ENCODE measurements around the gene LYZL1. TPM values are rescaled to one million over a fixed set of nuclear protein-coding genes. Genes with fewer than 3 reads are reported as not detected.

LYZL1 gene
- total RNA-seq, 1 experiment from 2014 or later, result not detected

GRCh38 chr10:29302499-29302898 is 13.6 kb downstream of the LYZL1 start:
- Histone ChIP-seq H3K4me1 (ENCODE audit: insufficient read depth, low read length, poor library complexity, severe bottlenecking) (peaks cover 7% of the 10 kb centered on the region), H3K27ac (ENCODE audit: low read depth, low read length, poor library complexity, severe bottlenecking) (no peak overlapping the region), H3K27me3 (replicated peaks; ENCODE audit: insufficient read depth, low read depth, low read length, poor library complexity) (no peaks in the 10 kb centered on the region), H3K4me3 (ENCODE audit: low read depth, low read length, poor library complexity, severe bottlenecking) (no peak overlapping the region), H3K36me3 (ENCODE audit: insufficient read depth, low read length, poor library complexity, severe bottlenecking) (no peaks in the 10 kb centered on the region), H3K9me3 (ENCODE audit: low read depth, low read length, poor library complexity, severe bottlenecking) (peaks cover 16% of the 10 kb centered on the region)
- no peak for DNase-seq (ENCODE audit: low spot score)
- CTCF ChIA-PET, result no interaction called here
- TF ChIP-seq EZH2 (IDR thresholded peaks at IDR 0.05; ENCODE audit: borderline replicate concordance, low read depth, low read length, poor library complexity, severe bottlenecking) (no peak), CTCF (conservative IDR thresholded peaks at IDR 0.05; ENCODE audit: low read depth, low read length) (no peak)
- POLR2A ChIA-PET (ENCODE audit: low non-redundant PET), result no interaction called here
- BruUV-seq (replicated peaks), result no TSS peak
- intact Hi-C loops (cut with micrococcal nuclease; ENCODE audit: unreplicated experiment), result loop anchor here (5.0 to 10.0 kb wide), 2 partner anchors 238 to 310 kb away; no protein-coding TSS in a partner anchor

GRCh38 chr10:29304264-29304994 is 15.6 kb downstream of the LYZL1 start:
- TF ChIP-seq EZH2 (IDR thresholded peaks at IDR 0.05; ENCODE audit: borderline replicate concordance, low read depth, low read length, poor library complexity, severe bottlenecking), result no peak
- peak; percentile 86 for TF ChIP-seq CTCF (conservative IDR thresholded peaks at IDR 0.05; ENCODE audit: low read depth, low read length)
- CTCF ChIA-PET, result interaction anchor here (0.6 to 1.3 kb wide), 11 partner anchors 9 to 677 kb away, joined by 3 to 22 read pairs (median 3); partner anchors contain the start of gene BAMBI
- no peak overlapping the region for H3K4me3 ChIP-seq (ENCODE audit: low read depth, low read length, poor library complexity, severe bottlenecking)
- intact Hi-C loops (cut with micrococcal nuclease; ENCODE audit: unreplicated experiment), result loop anchor here (1.0 to 10.0 kb wide), 6 partner anchors 64 to 676 kb away; no protein-coding TSS in a partner anchor
- H3K9me3 ChIP-seq (ENCODE audit: low read depth, low read length, poor library complexity, severe bottlenecking), result peaks cover under 1% of the 10 kb centered on the region
- H3K27ac ChIP-seq (ENCODE audit: low read depth, low read length, poor library complexity, severe bottlenecking), result no peak overlapping the region
- H3K36me3 ChIP-seq (ENCODE audit: insufficient read depth, low read length, poor library complexity, severe bottlenecking), result no peaks in the 10 kb centered on the region
- BruUV-seq (replicated peaks), result no TSS peak
- peaks cover 7% of the 10 kb centered on the region for H3K4me1 ChIP-seq (ENCODE audit: insufficient read depth, low read length, poor library complexity, severe bottlenecking)
- H3K27me3 ChIP-seq (replicated peaks; ENCODE audit: insufficient read depth, low read depth, low read length, poor library complexity), result no peaks in the 10 kb centered on the region
- POLR2A ChIA-PET (ENCODE audit: low non-redundant PET), result no interaction called here
- peak; percentile 87 for DNase-seq (ENCODE audit: low spot score)

- H3K36me3 ChIP-seq (ENCODE audit: insufficient read depth, low read length, poor library complexity, severe bottlenecking), result no peaks in the 10 kb centered on the region
- H3K27me3 ChIP-seq (replicated peaks; ENCODE audit: insufficient read depth, low read depth, low read length, poor library complexity), result no peaks in the 10 kb centered on the region
- ChIA-PET CTCF (interaction anchor here (0.8 to 1.3 kb wide), 9 partner anchors 10 to 677 kb away, joined by 3 to 22 read pairs (median 4); partner anchors contain the start of gene BAMBI), POLR2A (ENCODE audit: low non-redundant PET) (no interaction called here)
- H3K4me1 ChIP-seq (ENCODE audit: insufficient read depth, low read length, poor library complexity, severe bottlenecking), result peaks cover 7% of the 10 kb centered on the region
- no peak overlapping the region for H3K27ac ChIP-seq (ENCODE audit: low read depth, low read length, poor library complexity, severe bottlenecking)
- no peak for DNase-seq (ENCODE audit: low spot score)
- TF ChIP-seq EZH2 (IDR thresholded peaks at IDR 0.05; ENCODE audit: borderline replicate concordance, low read depth, low read length, poor library complexity, severe bottlenecking), result no peak
- TF ChIP-seq CTCF (conservative IDR thresholded peaks at IDR 0.05; ENCODE audit: low read depth, low read length), result no peak
- intact Hi-C loops (cut with micrococcal nuclease; ENCODE audit: unreplicated experiment), result loop anchor here (1.0 to 10.0 kb wide), 6 partner anchors 65 to 677 kb away; no protein-coding TSS in a partner anchor
- H3K9me3 ChIP-seq (ENCODE audit: low read depth, low read length, poor library complexity, severe bottlenecking), result no peaks in the 10 kb centered on the region
- no peak overlapping the region for H3K4me3 ChIP-seq (ENCODE audit: low read depth, low read length, poor library complexity, severe bottlenecking)
- no TSS peak for BruUV-seq (replicated peaks)
Measured at GRCh38 chr10:29304995-29305335, 16.1 kb downstream of the LYZL1 start.

All from A673 (cell line).